Mesothelial cell of epicardium (in vitro differentiated cells): ENCODE measurements around the gene PRR15L. TPM values are rescaled to one million over a fixed set of nuclear protein-coding genes. Genes with fewer than 3 reads are reported as not detected.
"Not testable (repeated sequence)": the region's sequence is repeated elsewhere in the genome, so short reads cannot be mapped to it uniquely, and the experiment has no call there.

ENCODE experiments used
- DNase-seq, 2 experiments: peaks; one replicate each; pipeline ENCODE4 v3.0.0; 2021; ENCODE audit warnings: low spot score in 2 of 2; ENCODE audit not compliant: unreplicated experiment in 2 of 2
- H3K27ac Mint-ChIP-seq: 2 replicates; pipeline ENCODE4 v1.8.0; 2021; ENCODE audit warnings: mixed read lengths
- H3K27me3 Mint-ChIP-seq: 2 replicates; pipeline ENCODE4 v1.8.0; 2021; ENCODE audit warnings: low read depth, mixed read lengths
- H3K36me3 Mint-ChIP-seq: 2 replicates; pipeline ENCODE4 v1.8.0; 2021; ENCODE audit warnings: mixed read lengths
- H3K4me1 Mint-ChIP-seq: 2 replicates; pipeline ENCODE4 v1.8.0; 2021; ENCODE audit warnings: mixed read lengths
- H3K4me3 Mint-ChIP-seq: 2 replicates; pipeline ENCODE4 v1.8.0; 2021; ENCODE audit warnings: mild to moderate bottlenecking, moderate library complexity, mixed read lengths
- H3K9me3 Mint-ChIP-seq: 2 replicates; pipeline ENCODE4 v1.8.0; 2021; ENCODE audit warnings: mixed read lengths
- total RNA-seq: library from RNA; stranded (reverse); gene quantifications from 3 replicates; pipeline ENCODE4 v1.2.1, GENCODE V29; 2021
- TF ChIP-seq, protein P1 (sequence below): fragments of 200-600 bp; sonication (generic); IDR thresholded peaks from one replicate; pipeline ENCODE4 v1.5.0; 2021; ENCODE audit warnings: antibody characterized with exemption; ENCODE audit not compliant: unreplicated experiment

PRR15L gene
- total RNA-seq, 1 donor from 2014 or later = 3.4 TPM

DNA sequence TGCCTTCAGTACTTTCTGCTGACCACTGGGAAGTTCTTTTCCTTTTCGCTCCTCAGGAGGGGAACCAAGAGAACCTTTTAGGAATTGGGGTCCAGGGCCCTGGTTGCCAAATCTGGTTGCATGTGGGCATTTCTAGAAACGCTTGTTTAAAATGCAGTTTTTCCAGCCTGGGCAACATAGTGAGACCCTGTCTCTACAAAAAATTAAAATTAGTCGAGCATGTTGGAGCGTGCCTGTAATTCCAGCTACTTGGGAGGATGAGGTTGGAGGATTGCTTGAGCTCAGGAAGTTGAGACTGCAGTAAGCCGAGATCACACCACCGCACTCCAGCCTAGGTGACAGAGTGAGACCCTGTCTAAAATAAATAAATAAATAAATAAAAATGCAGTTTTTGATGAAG, 15.1 kb downstream of the PRR15L start:
- no peak for DNase-seq
- Mint-ChIP-seq H3K9me3 (no peaks in the 10 kb centered on the region), H3K4me1 (peaks cover 11% of the 10 kb centered on the region), H3K4me3 (peak overlapping the region; percentile 69), H3K27ac (no peak overlapping the region), H3K36me3 (no peaks in the 10 kb centered on the region), H3K27me3 (no peaks in the 10 kb centered on the region)
- TF ChIP-seq, protein P1, sequence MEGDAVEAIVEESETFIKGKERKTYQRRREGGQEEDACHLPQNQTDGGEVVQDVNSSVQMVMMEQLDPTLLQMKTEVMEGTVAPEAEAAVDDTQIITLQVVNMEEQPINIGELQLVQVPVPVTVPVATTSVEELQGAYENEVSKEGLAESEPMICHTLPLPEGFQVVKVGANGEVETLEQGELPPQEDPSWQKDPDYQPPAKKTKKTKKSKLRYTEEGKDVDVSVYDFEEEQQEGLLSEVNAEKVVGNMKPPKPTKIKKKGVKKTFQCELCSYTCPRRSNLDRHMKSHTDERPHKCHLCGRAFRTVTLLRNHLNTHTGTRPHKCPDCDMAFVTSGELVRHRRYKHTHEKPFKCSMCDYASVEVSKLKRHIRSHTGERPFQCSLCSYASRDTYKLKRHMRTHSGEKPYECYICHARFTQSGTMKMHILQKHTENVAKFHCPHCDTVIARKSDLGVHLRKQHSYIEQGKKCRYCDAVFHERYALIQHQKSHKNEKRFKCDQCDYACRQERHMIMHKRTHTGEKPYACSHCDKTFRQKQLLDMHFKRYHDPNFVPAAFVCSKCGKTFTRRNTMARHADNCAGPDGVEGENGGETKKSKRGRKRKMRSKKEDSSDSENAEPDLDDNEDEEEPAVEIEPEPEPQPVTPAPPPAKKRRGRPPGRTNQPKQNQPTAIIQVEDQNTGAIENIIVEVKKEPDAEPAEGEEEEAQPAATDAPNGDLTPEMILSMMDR = no peak

- no peaks in the 10 kb centered on the region for H3K27me3 Mint-ChIP-seq
Measured at GRCh38 chr17:47942096-47942510, 15.6 kb downstream of the PRR15L start.

GRCh38 chr17:47941246-47942095, 16.2 kb downstream of the PRR15L start, which contains the start of gene PNPO:
PNPO (plus strand) TSS chr17:47941571; CDS start chr17:47941676, 105 bp downstream.
- Mint-ChIP-seq H3K27ac (peak within 1 kb of the TSS; percentile 13), H3K36me3 (no peaks in the 10 kb centered on the region)
- DNase-seq = peak in 1 of 2 experiments; percentile 66

More at GRCh38 chr17:47942096-47942510, 15.6 kb downstream of the PRR15L start:
- TF ChIP-seq, protein P1 = no peak
- peak overlapping the region; percentile 69 for H3K4me3 Mint-ChIP-seq
- no peak overlapping the region for H3K27ac Mint-ChIP-seq
- peaks cover 11% of the 10 kb centered on the region for H3K4me1 Mint-ChIP-seq
- no peaks in the 10 kb centered on the region for H3K9me3 Mint-ChIP-seq
- DNase-seq = no peak
- no peaks in the 10 kb centered on the region for H3K36me3 Mint-ChIP-seq

DNA sequence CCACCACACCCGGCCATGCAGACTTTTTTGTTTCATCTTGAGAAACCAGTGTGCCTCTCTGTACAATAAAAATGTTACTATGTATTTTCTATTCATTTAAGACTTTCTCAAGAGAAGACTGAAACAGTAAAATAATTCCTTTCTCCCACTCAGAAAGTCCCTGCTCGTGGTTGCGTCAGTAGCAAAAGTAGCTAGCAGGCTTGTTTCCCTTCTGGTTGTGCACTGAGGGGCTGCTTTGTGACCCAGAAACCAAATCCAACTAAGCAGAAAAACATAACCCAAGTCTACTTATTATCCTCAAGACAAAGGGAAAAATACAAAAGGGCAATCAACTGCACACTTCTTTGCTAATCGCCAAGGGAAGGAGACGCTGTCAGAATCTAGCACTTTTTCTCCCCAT, 19.7 kb downstream of the PRR15L start:
- H3K27ac Mint-ChIP-seq = no peak overlapping the region
- no peaks in the 10 kb centered on the region for H3K9me3 Mint-ChIP-seq
- H3K4me1 Mint-ChIP-seq = peaks cover 11% of the 10 kb centered on the region
- no peaks in the 10 kb centered on the region for H3K27me3 Mint-ChIP-seq
- no peak overlapping the region for H3K4me3 Mint-ChIP-seq
- no peak for DNase-seq
- TF ChIP-seq, protein P1 = no peak
- no peaks in the 10 kb centered on the region for H3K36me3 Mint-ChIP-seq

More at GRCh38 chr17:47941246-47942095, 16.2 kb downstream of the PRR15L start, which contains the start of gene PNPO:
- Mint-ChIP-seq H3K27me3 (no peaks in the 10 kb centered on the region), H3K4me1 (peaks cover 11% of the 10 kb centered on the region), H3K9me3 (no peaks in the 10 kb centered on the region), H3K4me3 (peak within 1 kb of the TSS; percentile 69)
- TF ChIP-seq, protein P1 = no peak

GRCh38 chr17:47935961-47936360, 21.7 kb downstream of the PRR15L start:
- Mint-ChIP-seq H3K36me3 (no peaks in the 10 kb centered on the region), H3K27ac (no peak overlapping the region), H3K4me3 (no peak overlapping the region), H3K4me1 (peaks cover 2% of the 10 kb centered on the region), H3K9me3 (no peaks in the 10 kb centered on the region), H3K27me3 (no peaks in the 10 kb centered on the region)
- TF ChIP-seq, protein P1 = no peak
- no peak for DNase-seq

- H3K27me3 Mint-ChIP-seq, H3K36me3 Mint-ChIP-seq, H3K4me3 Mint-ChIP-seq, H3K9me3 Mint-ChIP-seq, DNase-seq, H3K27ac Mint-ChIP-seq, H3K4me1 Mint-ChIP-seq: not testable (repeated sequence)
Measured at GRCh38 chr17:47935468-47935867, 22.2 kb downstream of the PRR15L start.
